ENCODE data around the gene BNIP3. TPM values are rescaled to one million over a fixed set of nuclear protein-coding genes. Genes with fewer than 3 reads are reported as not detected.

The BNIP3 gene
- total RNA-seq, 1 experiment from 2014 or later, result 57.1 TPM

DNA sequence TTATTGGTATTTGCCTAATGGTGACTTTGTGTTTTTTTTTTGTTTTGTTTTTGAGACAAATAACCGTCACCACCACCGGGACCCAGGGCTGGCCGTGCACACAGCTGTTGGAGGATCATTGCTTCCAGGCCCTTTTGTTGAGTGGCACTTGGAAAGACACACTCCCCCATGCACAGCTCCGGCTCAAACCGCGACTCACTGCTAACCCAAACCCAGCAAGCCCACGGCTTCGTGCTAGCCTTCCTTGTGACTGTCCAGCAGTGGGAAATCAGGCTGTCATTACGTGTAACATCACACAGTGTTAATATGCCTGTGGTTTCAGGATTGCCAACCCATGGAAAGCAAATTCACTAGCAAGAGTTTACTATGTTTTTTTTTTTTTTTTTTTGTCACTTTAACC lies 17.4 kb downstream of the BNIP3 start:
- Histone ChIP-seq H3K79me1 (ENCODE audit: insufficient read depth, low read depth, low read length, poor library complexity, severe bottlenecking) (no peaks in the 10 kb centered on the region), H2AK5ac (ENCODE audit: insufficient read length, low read length) (no peak overlapping the region), H3T11ph (ENCODE audit: low read length) (no peak overlapping the region), H2BK5ac (ENCODE audit: insufficient read length, low read length) (no peak overlapping the region), H3K4me2 (ENCODE audit: insufficient read depth, insufficient read length, low read length) (no peak overlapping the region), H4K5ac (ENCODE audit: insufficient read length, low read depth, low read length) (no peak overlapping the region), H3K4me1 (ENCODE audit: insufficient read depth, low read length) (no peaks in the 10 kb centered on the region), H3K23ac (ENCODE audit: insufficient read length, low read depth, low read length) (no peak overlapping the region), H3K4ac (ENCODE audit: low read depth, low read length) (no peak overlapping the region), H3K9ac (ENCODE audit: extremely low read depth, insufficient read length, low read length) (no peak overlapping the region), H3K18ac (ENCODE audit: insufficient read length, low read depth, low read length) (no peak overlapping the region), H3K27ac (ENCODE audit: insufficient read length, low read depth, low read length) (no peak overlapping the region), H4K91ac (ENCODE audit: insufficient read length, low read depth, low read length) (no peak overlapping the region), H3K23me2 (ENCODE audit: insufficient read length, low read depth, low read length, poor library complexity, severe bottlenecking) (peaks cover 4% of the 10 kb centered on the region), H2BK12ac (ENCODE audit: insufficient read length, low read depth, low read length) (no peak overlapping the region), H4K8ac (replicated peaks; ENCODE audit: insufficient read length, low read depth, low read length) (no peak overlapping the region), H3K56ac (ENCODE audit: insufficient read length, low read depth, low read length) (no peak overlapping the region), H2BK15ac (ENCODE audit: low read depth, low read length) (no peak overlapping the region), H3K9me3 (ENCODE audit: control insufficient read depth, low read depth, low read length) (no peaks in the 10 kb centered on the region), H3K14ac (ENCODE audit: insufficient read depth, low read length) (no peak overlapping the region), H4K20me1 (ENCODE audit: control insufficient read depth, insufficient read depth, insufficient read length) (peaks cover 3% of the 10 kb centered on the region), H2AFZ (ENCODE audit: low read length) (no peak overlapping the region), H2BK120ac (ENCODE audit: low read depth, low read length, poor library complexity, severe bottlenecking) (no peak overlapping the region), H3K27me3 (ENCODE audit: insufficient read depth, low read length) (no peaks in the 10 kb centered on the region), H3K79me2 (ENCODE audit: insufficient read depth, low read length) (no peaks in the 10 kb centered on the region), H2BK20ac (ENCODE audit: low read depth, low read length, poor library complexity, severe bottlenecking) (no peak overlapping the region)
- 0 out of 4 replicates have a peak, but pooled peaks cover 0 to 6% of the 10 kb centered on the region in 2 experiments for H3K4me1 Mint-ChIP-seq
- H3K9me3 Mint-ChIP-seq, result peaks cover 0 to under 1% of the 10 kb centered on the region in 2 experiments; a peak in 1 of 5 replicates
- DNase-seq, result no peak
- WGBS (ENCODE audit: extremely low coverage, insufficient read length, low lambda C conversion rate), result no CpG with 5 or more reads among the region's 9 CpGs
- H3K4me3 Mint-ChIP-seq, result no peak overlapping the region
- no peak overlapping the region for H3K27ac Mint-ChIP-seq
- TF ChIP-seq, protein P1, sequence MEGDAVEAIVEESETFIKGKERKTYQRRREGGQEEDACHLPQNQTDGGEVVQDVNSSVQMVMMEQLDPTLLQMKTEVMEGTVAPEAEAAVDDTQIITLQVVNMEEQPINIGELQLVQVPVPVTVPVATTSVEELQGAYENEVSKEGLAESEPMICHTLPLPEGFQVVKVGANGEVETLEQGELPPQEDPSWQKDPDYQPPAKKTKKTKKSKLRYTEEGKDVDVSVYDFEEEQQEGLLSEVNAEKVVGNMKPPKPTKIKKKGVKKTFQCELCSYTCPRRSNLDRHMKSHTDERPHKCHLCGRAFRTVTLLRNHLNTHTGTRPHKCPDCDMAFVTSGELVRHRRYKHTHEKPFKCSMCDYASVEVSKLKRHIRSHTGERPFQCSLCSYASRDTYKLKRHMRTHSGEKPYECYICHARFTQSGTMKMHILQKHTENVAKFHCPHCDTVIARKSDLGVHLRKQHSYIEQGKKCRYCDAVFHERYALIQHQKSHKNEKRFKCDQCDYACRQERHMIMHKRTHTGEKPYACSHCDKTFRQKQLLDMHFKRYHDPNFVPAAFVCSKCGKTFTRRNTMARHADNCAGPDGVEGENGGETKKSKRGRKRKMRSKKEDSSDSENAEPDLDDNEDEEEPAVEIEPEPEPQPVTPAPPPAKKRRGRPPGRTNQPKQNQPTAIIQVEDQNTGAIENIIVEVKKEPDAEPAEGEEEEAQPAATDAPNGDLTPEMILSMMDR (conservative IDR thresholded peaks at IDR 0.05), result no peak
- peaks cover 11 to 30% (median 29%) of the 10 kb centered on the region in 3 experiments for H3K36me3 Mint-ChIP-seq (ENCODE audit: insufficient read depth in 1 of 3, low read depth in 3 of 3)
- no peaks in the 10 kb centered on the region for H3K27me3 Mint-ChIP-seq (ENCODE audit: low read depth)
